A549 treated with DMSO at 1 μM for 4 hours (cell line): ENCODE data around the gene POLL. TPM values are rescaled to one million over a fixed set of nuclear protein-coding genes. Genes with fewer than 3 reads are reported as not detected.

Experiments used
- total RNA-seq: library from RNA; stranded (reverse); fragments of 200-300 nt; extraction: Qiagen RNA extraction; gene quantifications from 5 replicates; pipeline ENCODE4 v1.2.3, GENCODE V29; 2022; ENCODE audit warnings: low read depth

The POLL gene
- 13.4 to 16.4 TPM (median 15.0 TPM) in 5 replicates for total RNA-seq

DNA sequence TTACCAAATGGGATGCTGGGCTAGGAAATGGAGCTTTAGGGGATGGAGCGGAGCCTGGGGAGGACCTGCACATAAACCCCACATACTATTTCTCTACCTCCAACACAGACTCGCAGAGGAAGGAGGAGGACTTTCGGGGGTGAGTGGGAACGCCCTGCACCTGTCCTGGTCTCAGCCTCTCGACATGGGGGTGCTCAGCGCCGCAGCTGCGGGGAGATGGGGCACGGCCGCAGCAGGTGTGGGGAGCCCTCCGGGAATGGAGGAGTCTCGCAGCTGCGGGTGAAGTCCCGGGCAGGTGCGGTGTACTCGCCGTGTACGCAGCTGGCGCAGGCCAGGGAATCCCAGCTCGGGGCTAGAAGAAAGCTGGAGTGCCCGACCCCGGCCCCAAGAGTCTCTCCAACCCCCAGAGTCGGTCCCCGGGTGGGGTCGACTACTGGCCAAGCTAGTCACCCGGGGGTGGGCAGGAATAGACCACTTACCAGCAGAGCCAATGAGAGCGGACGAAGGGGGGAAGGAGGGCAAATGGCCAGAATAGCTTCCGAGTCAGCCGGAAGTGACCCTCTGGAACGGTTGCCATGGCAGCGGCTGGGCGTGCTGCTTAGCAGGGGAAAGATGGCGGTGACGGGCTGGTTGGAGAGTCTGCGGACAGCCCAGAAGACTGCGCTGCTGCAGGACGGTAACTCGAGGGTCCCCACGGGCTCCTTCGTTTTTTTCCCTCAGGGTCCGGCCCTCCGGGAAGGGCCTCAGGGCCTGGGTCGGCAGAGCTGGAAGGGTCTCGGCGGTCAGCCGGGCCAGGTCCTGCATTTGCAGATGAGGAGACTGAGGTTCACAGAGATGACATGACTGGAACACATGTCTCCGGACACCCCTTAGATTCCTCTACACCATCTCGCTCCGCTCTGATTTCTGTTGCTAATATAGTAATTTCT, at the start of gene POLL, which contains the start of gene DPCD:
POLL (minus strand) TSS at position 533 of the 929 bp plus-strand sequence. CDS start 897 bp downstream, outside the sequence.
DPCD (plus strand) TSS at position 597 of the 929 bp plus-strand sequence; CDS start at position 613, 16 bp downstream.

Other genes starting within 250 kb of the POLL start
- 8.4 to 13.3 TPM (median 11.4 TPM) in 5 replicates for gene BTRC, start 234.1 kb downstream of the POLL start, total RNA-seq
- 31.8 to 46.4 TPM (median 33.8 TPM) in 5 replicates for gene DPCD, start 64 bp upstream of the POLL start, total RNA-seq
- gene FBXW4, start 106.9 kb upstream of the POLL start, total RNA-seq = 19.8 to 25.7 TPM (median 20.7 TPM) in 5 replicates
- gene FGF8, start 187.9 kb upstream of the POLL start, total RNA-seq = 0.08 TPM in 1 of 5 replicates, not detected in the others
- gene NPM3, start 195.2 kb upstream of the POLL start, total RNA-seq = 107 to 126 TPM (median 118 TPM) in 5 replicates
- gene OGA, start 230.2 kb upstream of the POLL start, total RNA-seq = 65.6 to 77.3 TPM (median 66.6 TPM) in 5 replicates